Cardiac fibroblast (primary cell): ENCODE results near the gene KRT79.

Source experiments
- DNase-seq, 2 donors: peaks; one replicate each; pipeline versions ENCODE4 v3.0.0 to v3.0.0-alpha.2; 2010; ENCODE audit warnings: low read depth in 2 of 2
- H3K4me3 ChIP-seq, 2 donors: replicated peaks in 1 of 2; 1 replicate in 1 of 2; 2 replicates in 1 of 2; pipeline ENCODE4 v1.5.1; 2011; ENCODE audit warnings: low read depth in 2 of 2, low read length in 2 of 2, mild to moderate bottlenecking in 2 of 2, moderate library complexity in 1 of 2
- CTCF ChIP-seq: IDR thresholded peaks from one replicate; pipeline ENCODE4 v1.5.1; 2011; ENCODE audit warnings: low read depth, mild to moderate bottlenecking, low read length, inconsistent platforms

KRT79 gene

GRCh38 chr12:52772772-52773171, 61.3 kb downstream of the KRT79 start:
- no peak for TF ChIP-seq CTCF
- no peak overlapping the region for H3K4me3 ChIP-seq
- DNase-seq: no peak

GRCh38 chr12:52772188-52772587, 61.9 kb downstream of the KRT79 start:
- TF ChIP-seq CTCF: no peak
- no peak overlapping the region for H3K4me3 ChIP-seq
- no peak for DNase-seq

GRCh38 chr12:52771505-52771904, 62.6 kb downstream of the KRT79 start:
- no peak for TF ChIP-seq CTCF
- H3K4me3 ChIP-seq: no peak overlapping the region
- DNase-seq: no peak
